Keratinocyte (primary cell): ENCODE measurements around the gene TCN1. TPM values are rescaled to one million over a fixed set of nuclear protein-coding genes. Genes with fewer than 3 reads are reported as not detected.

Experiments used
- DNase-seq: peaks from one replicate; pipeline ENCODE4 v3.0.0-alpha.2; 2011; ENCODE audit warnings: low read depth, missing footprints, low spot score
- FAIRE-seq: peaks from 2 replicates; lab custom pipeline; 2011; peaks lifted over from hg19 to GRCh38; lab: Jason Lieb, UNC
- H2AFZ ChIP-seq: 2 replicates; pipeline ENCODE4 v1.6.0; 2012; ENCODE audit warnings: low read length, control low read depth, inconsistent platforms; ENCODE audit not compliant: control insufficient read depth
- H3K27ac ChIP-seq: 2 replicates; pipeline ENCODE4 v1.5.1; 2011; ENCODE audit warnings: low read length; ENCODE audit not compliant: control insufficient read depth, insufficient read depth
- H3K27me3 ChIP-seq: 3 replicates; pipeline ENCODE4 v1.6.0; 2011; ENCODE audit warnings: low read length; ENCODE audit not compliant: control insufficient read depth, insufficient read depth; ENCODE audit errors: extremely low read depth
- H3K36me3 ChIP-seq, 2 experiments: 2 replicates in 1 of 2; 3 replicates in 1 of 2; pipeline ENCODE4 v1.5.1; 2011; ENCODE audit warnings: low read length in 2 of 2, mild to moderate bottlenecking in 1 of 2; ENCODE audit not compliant: control insufficient read depth in 2 of 2, insufficient read depth in 2 of 2; ENCODE audit errors: extremely low read depth in 1 of 2
- H3K4me1 ChIP-seq: 3 replicates; pipeline ENCODE4 v1.5.1; 2011; ENCODE audit warnings: low read length; ENCODE audit not compliant: control insufficient read depth, insufficient read depth; ENCODE audit errors: extremely low read depth
- H3K4me2 ChIP-seq: 3 replicates; pipeline ENCODE4 v1.6.0; 2011; ENCODE audit warnings: low read depth, low read length; ENCODE audit not compliant: control insufficient read depth, insufficient read depth; ENCODE audit errors: extremely low read depth
- H3K4me3 ChIP-seq, 3 experiments: fragments of 200-600 bp in 1 of 3; sonication (generic) in 1 of 3; 2 replicates in 2 of 3; 3 replicates in 1 of 3; pipeline ENCODE4 v1.5.1; 2011 to 2016; ENCODE audit warnings: low read length in 3 of 3, mild to moderate bottlenecking in 3 of 3, control low read depth in 2 of 3, inconsistent platforms in 1 of 3, low read depth in 1 of 3, mixed read lengths in 1 of 3, mixed run types in 1 of 3, moderate library complexity in 1 of 3; ENCODE audit not compliant: control insufficient read depth in 2 of 3, insufficient read depth in 2 of 3; ENCODE audit errors: extremely low read depth in 1 of 3
- H3K79me2 ChIP-seq: 2 replicates; pipeline ENCODE4 v1.6.0; 2012; ENCODE audit warnings: low read length; ENCODE audit not compliant: control insufficient read depth, insufficient read depth
- H3K9ac ChIP-seq: 3 replicates; pipeline ENCODE4 v1.6.0; 2011; ENCODE audit warnings: low read length; ENCODE audit not compliant: control insufficient read depth, insufficient read depth; ENCODE audit errors: extremely low read depth
- H3K9me1 ChIP-seq: 3 replicates; pipeline ENCODE4 v1.6.0; 2011; ENCODE audit warnings: low read length; ENCODE audit not compliant: control insufficient read depth, insufficient read depth; ENCODE audit errors: extremely low read depth
- H3K9me3 ChIP-seq: 2 replicates; pipeline ENCODE4 v1.5.1; 2012; ENCODE audit warnings: low read depth, low read length; ENCODE audit not compliant: control insufficient read depth
- H4K20me1 ChIP-seq: 3 replicates; pipeline ENCODE4 v1.6.0; 2011; ENCODE audit warnings: low read length; ENCODE audit not compliant: control insufficient read depth, insufficient read depth; ENCODE audit errors: extremely low read depth
- EZH2 ChIP-seq: IDR thresholded peaks from one replicate; pipeline ENCODE4 v1.6.1; 2012; ENCODE audit warnings: inconsistent platforms, mild to moderate bottlenecking, low read length, moderate library complexity
- dilution Hi-C: fragments of 300-500 bp; cut with MboI; formaldehyde crosslinking; loops from one replicate; pipeline ENCODE4 v1.7.0; 2020; ENCODE audit warnings: low sequenced_read_pairs; ENCODE audit not compliant: extremely low pct_ligation_motif_present
- polyA plus RNA-seq, 5 experiments: library from polyadenylated mRNA; depleted of rRNA in 3 of 5; stranded (reverse) in 3 of 5; stranded (forward) in 1 of 5; unstranded in 1 of 5; fragments of >200 nt; gene quantifications; 1 replicate in 1 of 5; 2 replicates in 3 of 5; 3 replicates in 1 of 5; pipeline versions ENCODE4 v1.2.1 to v1.2.3, GENCODE V29; 2011 to 2012; ENCODE audit warnings: missing spikeins in 2 of 5, low read depth in 1 of 5, low replicate concordance in 1 of 5
- TF ChIP-seq, protein P1 (sequence below), 3 experiments: IDR thresholded peaks in 1 of 3; conservative IDR thresholded peaks in 1 of 3; optimal IDR thresholded peaks in 1 of 3; 2 replicates in 2 of 3; 3 replicates in 1 of 3; pipeline versions ENCODE3 to v1.5.1; 2011; ENCODE audit warnings: low read length in 3 of 3, mild to moderate bottlenecking in 3 of 3, moderate library complexity in 2 of 3, control low read depth in 1 of 3, inconsistent platforms in 1 of 3; ENCODE audit not compliant: insufficient read depth in 2 of 3; ENCODE audit errors: extremely low read depth in 1 of 3

The TCN1 gene
- polyA plus RNA-seq, 1 donor (not counting 4 experiments of a cell fraction or from before 2014, with no cell fraction given): 3.7 TPM

DNA sequence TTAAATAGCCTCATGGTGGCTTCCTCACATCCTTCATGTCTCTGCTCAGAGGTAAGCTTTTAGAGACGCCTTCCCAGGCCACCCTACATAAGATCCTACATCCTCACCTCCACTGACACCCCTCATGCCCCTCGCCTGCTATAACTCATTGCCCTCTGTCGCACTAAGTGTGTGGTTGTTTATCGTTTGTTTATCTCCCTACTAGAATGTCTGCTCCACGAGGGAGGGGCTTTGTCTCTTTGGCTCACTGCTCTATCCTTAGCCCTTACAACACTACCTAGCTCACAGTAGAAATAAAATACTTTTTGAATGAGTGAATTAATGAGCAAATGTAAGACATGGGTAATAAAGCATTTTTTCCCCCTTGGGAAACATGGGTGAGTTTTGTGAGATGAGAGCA, 19.7 kb downstream of the TCN1 start:
- no peak overlapping the region for H3K9ac ChIP-seq
- H3K4me2 ChIP-seq: no peak overlapping the region
- H3K4me3 ChIP-seq: no peak overlapping the region
- H3K36me3 ChIP-seq: no peaks in the 10 kb centered on the region
- no peak overlapping the region for H3K27ac ChIP-seq
- H3K9me1 ChIP-seq: no peaks in the 10 kb centered on the region
- H4K20me1 ChIP-seq: no peaks in the 10 kb centered on the region
- DNase-seq: no peak
- TF ChIP-seq EZH2: no peak
- TF ChIP-seq, protein P1, sequence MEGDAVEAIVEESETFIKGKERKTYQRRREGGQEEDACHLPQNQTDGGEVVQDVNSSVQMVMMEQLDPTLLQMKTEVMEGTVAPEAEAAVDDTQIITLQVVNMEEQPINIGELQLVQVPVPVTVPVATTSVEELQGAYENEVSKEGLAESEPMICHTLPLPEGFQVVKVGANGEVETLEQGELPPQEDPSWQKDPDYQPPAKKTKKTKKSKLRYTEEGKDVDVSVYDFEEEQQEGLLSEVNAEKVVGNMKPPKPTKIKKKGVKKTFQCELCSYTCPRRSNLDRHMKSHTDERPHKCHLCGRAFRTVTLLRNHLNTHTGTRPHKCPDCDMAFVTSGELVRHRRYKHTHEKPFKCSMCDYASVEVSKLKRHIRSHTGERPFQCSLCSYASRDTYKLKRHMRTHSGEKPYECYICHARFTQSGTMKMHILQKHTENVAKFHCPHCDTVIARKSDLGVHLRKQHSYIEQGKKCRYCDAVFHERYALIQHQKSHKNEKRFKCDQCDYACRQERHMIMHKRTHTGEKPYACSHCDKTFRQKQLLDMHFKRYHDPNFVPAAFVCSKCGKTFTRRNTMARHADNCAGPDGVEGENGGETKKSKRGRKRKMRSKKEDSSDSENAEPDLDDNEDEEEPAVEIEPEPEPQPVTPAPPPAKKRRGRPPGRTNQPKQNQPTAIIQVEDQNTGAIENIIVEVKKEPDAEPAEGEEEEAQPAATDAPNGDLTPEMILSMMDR (optimal IDR thresholded peaks at IDR 0.05 in 1 of 3, IDR thresholded peaks at IDR 0.05 in 1 of 3, conservative IDR thresholded peaks at IDR 0.05 in 1 of 3; ENCODE audit: extremely low read depth in 1 of 3, insufficient read depth in 2 of 3, low read length in 3 of 3): no peak
- no peak for FAIRE-seq
- no peaks in the 10 kb centered on the region for H3K79me2 ChIP-seq
- no peaks in the 10 kb centered on the region for H3K9me3 ChIP-seq
- dilution Hi-C loops: no loop called here
- H3K27me3 ChIP-seq: no peaks in the 10 kb centered on the region
- no peaks in the 10 kb centered on the region for H3K4me1 ChIP-seq
- no peak overlapping the region for H2AFZ ChIP-seq

DNA sequence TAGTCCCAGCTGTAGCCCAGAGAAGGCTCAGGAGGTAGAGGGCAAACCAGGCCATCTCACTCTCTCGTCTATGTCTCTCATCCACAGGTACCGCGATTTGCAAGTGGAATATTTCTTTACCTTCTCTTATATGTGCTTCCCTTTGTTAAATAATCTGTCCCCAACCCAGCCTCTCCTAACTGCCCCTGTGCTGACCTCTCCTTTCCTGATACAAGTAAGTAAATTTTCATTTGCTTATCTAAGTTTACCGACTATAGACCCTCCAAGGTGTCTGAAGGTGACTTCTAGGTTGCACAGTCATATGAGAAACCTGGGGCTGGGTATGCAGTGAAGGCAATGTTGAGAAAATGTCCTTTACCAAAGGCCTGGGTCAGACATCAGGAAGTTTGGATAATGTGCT, 20.9 kb downstream of the TCN1 start, which contains the start of gene CBLIF:
Gene CBLIF, minus strand, starts transcription at position 101 of the 400 bp plus-strand sequence. Its CDS starts 46 bp downstream, at position 55.
- Histone ChIP-seq H3K79me2 (no peaks in the 10 kb centered on the region), H3K9me1 (no peaks in the 10 kb centered on the region), H3K4me1 (no peaks in the 10 kb centered on the region), H3K27me3 (no peaks in the 10 kb centered on the region), H4K20me1 (no peaks in the 10 kb centered on the region), H3K4me3 (no peak within 1 kb of the TSS), H3K4me2 (no peak within 1 kb of the TSS), H3K36me3 (no peaks in the 10 kb centered on the region), H2AFZ (no peak within 1 kb of the TSS), H3K9me3 (no peaks in the 10 kb centered on the region), H3K27ac (no peak within 1 kb of the TSS), H3K9ac (no peak within 1 kb of the TSS)
- TF ChIP-seq, protein P1 (optimal IDR thresholded peaks at IDR 0.05 in 1 of 3, IDR thresholded peaks at IDR 0.05 in 1 of 3, conservative IDR thresholded peaks at IDR 0.05 in 1 of 3; ENCODE audit: extremely low read depth in 1 of 3, insufficient read depth in 2 of 3, low read length in 3 of 3): no peak
- TF ChIP-seq EZH2: no peak
- FAIRE-seq (no peak), DNase-seq (no peak)
- dilution Hi-C loops: no loop called here
